HG02970 (cell line): Measurements from ENCODE around the gene OSGIN1.

Experiments
- ATAC-seq: cut with Tn5 transposase; IDR thresholded peaks from one replicate; pipeline ENCODE4 v1.9.1; 2021; ENCODE audit warnings: mild to moderate bottlenecking, moderate library complexity, moderate number of reproducible peaks; ENCODE audit not compliant: unreplicated experiment, low FRiP score

The OSGIN1 gene

DNA sequence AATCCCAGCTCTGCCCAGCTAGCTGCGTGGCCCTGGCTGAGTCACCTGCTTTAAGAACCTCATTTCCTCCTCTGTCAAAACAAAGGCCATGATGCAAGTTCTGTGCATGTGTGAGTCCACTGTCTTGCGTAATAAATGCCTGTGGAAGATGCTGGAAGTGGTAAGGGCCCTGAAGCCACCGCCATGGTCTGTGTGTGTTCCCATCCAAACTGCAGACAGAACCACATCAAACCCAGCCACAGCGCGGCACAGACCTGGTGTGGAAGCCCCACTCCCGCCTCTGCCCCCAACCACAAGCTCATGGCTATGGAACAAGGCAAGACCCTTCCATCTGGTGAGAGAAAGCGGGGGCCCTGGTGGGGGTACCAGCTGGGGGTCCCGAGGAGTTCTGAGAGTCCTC lies 41.0 kb downstream of the OSGIN1 start:
- no peak for ATAC-seq

DNA sequence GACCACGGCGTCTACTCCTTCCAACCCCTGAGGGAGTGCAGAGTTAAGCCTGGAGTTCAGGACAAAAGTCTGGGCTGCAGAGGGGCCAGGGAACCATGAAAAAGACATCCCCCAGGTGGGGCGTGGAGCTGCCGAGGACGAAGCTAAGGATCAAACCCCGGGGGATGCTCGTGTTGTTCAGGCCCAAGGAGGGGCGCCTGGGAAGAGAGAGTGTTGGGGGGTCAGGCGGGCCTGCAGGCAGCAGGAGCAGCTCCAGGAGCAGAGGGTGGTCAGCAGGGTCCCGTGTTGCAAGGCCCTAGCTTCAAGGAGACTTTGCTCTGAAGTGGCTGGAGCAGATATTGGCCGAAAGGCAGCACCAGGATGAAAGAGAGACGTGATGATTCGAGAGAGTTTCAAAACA lies 41.7 kb downstream of the OSGIN1 start:
- no peak for ATAC-seq

DNA sequence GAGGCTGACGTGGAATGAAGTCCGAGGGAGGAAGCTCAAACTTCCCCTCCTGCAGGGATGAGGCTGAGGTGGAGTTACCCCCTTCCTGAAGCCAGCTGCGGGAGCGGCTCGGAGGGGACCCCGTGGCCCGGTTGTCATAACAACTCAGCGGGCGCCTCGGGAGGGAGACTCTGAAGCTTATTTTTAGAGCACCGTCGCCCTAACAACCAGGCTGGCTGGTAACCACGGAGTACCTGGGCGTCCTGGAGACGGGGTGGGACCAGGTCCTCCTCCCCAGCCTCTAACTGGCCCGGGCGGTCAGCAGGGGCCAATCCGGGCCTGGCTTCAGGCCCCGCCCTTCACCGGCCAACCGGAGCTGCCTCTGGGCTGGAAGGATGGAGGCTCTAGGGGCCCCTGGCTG lies 42.7 kb downstream of the OSGIN1 start:
- ATAC-seq: no peak

DNA sequence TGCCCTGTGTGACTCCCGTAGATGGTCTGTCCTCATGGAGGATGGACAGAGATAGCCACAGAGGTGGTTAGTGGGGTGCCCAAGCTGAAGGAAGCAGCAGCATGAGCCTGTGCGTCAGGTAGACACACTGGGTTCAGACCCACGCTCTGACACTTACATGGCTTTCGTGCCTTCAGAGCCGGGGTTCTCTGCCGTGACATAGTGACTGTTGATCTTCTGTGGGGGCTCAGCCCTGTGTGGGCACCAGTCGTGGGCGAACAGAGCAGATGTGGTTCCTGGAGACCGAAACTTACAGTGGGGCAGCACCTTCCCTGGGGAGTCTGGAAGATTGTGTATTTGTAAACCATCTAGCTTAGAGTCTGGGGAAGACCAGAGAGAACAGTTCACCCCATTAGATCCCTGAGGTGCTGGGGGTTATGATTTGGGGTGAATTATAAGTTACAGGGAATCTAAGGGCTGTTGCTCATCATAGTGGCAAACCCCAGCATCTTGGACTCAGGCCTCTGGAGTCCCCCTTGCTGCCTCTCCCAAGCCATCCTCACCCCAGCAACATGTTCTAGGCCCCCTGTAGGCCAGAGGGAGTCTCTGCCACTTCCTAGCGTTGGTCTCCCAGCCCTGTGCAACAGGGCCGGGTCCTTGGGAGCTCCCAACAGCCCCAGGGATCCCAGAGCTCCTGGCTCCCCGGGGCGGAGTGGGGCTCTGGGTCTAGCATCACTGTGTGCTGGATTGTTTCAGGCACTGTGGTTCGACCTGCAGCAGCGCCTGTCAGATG lies 43.6 kb downstream of the OSGIN1 start:
- no peak for ATAC-seq

DNA sequence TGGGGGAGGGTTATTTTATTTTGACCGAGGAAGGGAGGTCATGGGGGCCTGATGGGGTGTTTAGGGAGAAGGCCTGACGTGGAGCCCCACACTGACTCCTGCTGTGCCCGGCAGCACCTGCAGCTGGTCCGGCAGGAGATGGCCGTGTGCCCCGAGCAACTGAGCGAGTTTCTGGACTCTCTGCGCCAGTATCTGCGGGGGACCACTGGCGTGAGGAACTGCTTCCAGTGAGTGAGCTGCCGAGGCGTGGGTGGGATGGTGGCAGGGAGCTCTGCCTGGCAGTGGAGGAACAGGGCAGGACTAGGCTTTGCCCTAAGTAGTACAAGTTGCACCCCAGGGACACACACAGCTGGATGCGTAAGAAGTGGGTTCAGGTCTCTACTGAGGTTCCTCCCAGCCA lies 45.1 kb downstream of the OSGIN1 start:
- ATAC-seq: no peak

DNA sequence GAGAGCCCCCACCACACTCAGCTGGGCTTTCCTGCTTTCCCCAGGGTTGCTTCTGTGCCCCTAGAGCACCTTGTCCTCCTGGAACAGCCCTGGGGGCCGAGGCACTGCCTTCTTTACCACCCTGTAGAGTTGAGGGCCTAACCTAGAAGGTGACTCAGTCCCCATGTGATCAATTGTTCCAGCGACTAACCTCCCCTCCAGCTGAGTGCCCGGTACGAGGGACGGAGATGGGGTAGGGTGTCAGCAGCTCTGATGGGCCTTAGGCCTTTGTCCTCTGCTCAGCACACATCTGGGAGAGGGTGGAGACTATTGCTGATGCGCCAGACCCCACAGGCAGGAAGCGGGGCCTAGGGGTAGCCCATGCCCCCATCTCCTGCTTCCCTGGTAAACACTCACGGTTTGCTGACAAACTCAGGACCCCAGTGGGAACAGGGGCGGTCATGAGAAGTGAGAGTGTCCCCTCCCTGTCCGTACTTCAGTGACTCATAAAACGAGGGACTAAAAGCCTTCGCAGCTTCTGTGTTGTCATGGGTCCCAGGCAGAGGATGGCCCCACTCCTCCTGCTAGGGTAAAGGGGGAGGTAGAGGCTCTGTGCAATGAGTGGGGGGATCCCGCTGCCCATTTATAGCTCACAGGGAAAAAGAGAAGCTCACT lies 48.1 kb downstream of the OSGIN1 start:
- ATAC-seq: no peak

DNA sequence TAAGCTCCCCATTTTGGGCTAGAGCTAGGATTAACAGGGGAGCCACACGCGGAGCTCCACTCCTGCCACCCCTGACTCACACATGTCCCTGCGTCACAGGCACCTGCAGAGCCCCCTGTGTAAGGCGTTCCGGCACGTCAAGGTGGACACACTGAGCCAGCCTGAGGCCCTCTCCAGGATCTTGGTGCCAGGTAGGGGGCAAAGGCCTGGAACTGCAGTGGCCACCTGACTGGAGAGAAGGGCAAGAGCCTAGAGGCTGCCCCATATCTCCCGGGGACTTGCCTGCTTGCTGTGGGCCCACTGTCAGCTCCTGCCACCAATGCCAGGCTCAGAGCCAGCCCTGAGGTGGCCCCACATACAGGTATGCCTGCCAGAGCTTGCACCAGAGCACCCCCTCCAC lies 48.7 kb downstream of the OSGIN1 start:
- ATAC-seq: no peak

DNA sequence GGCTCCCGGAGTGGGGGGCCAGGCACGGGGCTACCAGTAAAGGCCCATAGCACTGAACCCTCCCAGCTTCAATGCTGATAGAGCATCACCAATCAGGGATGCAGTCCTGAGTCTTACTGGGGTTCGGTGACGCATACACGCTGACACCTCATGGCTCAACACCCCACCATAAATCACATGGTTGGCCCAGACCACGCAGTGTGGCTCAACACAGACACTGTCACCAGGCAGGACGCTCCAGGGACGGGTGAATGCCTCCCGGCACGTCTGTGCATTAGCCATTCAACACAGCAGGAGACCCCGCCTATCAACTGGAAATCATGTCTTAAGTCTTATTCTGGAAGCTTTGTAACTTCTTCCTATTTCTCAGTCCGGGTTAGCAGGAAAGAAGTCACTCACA lies 50.0 kb downstream of the OSGIN1 start:
- no peak for ATAC-seq

DNA sequence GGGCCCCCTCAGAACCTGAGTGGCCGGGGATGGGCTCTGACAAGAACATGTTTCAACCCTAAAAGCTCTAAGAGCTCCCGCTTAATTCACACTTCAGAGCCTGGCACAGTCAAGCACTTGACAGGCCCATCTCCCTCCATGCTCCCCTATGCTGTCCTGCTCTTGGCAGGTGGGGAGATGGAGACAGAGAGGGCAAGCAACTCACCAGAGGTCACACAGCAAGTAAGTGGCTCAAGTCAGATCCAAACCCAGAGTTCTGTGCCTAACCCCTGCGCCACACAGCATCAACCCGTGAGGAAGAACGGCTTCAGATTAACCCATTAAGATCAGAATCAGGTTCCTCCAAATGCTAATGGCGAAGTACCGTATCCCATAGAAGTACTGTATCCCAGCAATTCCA lies 51.4 kb downstream of the OSGIN1 start:
- ATAC-seq: no peak

DNA sequence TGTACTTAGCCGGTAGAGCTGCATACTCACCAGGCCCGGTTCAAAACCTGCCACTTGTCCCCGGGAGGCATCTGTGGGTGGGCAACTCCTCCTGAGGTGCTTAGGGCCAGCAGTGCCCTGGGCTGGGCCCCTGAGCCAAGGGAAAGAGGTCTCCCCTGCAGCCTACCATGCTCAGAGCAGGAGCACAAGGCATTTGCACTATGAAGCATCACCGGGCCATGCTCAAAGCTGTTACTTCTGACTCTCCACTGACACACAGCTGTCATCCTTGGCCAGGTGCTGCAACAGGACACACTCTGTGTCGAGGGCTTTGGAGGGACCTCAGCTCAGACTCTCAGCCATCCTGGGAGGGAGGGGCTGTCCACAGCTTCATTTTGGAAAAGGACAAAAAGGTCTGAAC lies 52.4 kb downstream of the OSGIN1 start:
- no peak for ATAC-seq

DNA sequence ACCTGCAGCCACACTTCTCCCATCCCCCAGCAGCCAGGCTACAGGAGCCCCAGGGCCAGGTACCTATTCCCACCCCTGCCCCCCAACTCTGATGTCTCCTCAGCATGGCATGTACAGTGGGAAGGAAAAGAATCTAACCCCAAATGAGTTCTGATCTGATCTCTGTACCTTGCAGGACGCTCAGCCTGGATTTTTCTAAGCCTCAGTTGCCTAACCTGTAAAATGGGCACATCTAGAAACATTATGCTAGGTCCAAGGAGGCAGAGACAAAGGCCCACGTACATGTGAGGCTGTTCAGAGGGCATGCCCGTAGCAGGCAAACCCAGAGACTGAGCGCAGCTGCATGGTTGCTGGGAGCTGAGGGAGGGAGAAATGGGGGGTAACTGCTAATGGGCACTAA lies 54.5 kb downstream of the OSGIN1 start:
- ATAC-seq: no peak

DNA sequence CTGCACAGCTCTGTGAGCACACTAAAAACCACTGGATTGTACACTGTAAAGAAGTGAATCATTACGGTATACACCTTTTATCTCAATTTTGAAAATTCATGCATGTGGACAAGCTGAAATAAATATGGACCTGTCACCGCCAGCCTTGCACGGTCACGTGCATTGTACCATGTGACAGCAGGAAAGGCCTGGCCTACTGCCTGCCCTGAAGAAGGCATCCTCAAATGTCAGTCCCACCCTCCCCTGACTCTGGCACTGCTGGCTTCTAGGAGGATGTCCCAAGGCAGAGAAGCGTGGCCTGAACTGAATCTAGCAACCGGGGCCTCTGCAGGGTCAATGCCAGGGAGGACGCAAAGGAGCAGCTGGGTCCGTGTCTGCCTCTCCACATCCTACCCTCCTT lies 54.9 kb downstream of the OSGIN1 start:
- ATAC-seq: no peak

DNA sequence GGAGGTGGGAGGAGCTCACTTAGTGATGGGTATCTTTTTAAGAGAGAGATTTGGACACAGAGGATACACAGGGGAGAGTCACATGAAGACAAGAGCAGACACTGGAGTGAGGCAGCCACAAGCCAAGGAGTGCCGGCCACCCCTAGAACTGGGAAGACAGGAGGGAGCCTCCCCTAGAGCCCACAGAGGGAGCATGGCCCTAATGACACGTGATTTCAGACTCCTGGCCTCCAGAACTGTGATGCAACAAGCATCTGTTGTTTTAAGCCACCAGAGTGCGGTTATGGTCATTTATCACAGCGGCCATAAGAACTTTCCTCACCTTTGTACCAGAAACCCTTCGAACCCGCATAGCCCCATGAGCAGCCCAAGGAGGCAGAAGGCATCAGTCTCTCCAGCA lies 56.2 kb downstream of the OSGIN1 start:
- ATAC-seq: no peak

DNA sequence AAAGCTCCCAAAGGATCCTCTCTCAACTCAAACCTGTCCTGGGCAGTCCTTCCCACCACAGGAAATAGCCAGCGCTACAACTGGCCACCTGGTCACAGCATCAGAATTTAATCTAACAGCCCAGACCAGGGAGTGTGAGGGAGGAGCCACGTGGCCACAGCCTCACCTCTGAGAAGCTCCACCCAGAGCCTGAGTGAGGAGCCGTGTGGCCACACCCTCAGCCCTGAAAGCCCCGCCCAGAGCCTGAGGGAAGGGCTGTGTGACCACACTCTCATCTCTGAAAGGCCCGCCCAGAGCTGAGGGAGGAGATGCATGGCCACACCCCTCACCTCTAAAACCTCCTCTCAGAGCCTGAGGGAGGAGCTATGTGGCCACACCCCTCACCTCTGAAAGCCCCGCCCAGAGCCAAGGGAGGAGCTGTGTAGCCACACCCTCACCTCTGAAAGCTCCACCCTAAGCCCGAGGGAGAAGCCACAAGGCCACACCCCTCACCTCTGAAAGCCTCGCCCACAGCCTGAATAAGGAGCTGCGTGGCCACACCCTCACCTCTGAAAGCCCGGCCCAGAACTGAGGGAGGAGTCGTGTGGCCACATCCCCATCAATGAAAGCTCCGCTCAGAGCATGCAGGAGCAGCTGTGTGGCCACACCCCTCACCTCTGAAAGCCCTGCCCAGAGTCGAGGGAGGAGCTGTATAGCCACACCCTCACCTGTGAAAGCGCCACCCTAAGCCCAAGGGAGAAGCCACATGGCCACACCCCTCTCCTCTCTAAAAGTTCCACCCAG lies 60.9 kb downstream of the OSGIN1 start:
- ATAC-seq: peak; percentile 67

DNA sequence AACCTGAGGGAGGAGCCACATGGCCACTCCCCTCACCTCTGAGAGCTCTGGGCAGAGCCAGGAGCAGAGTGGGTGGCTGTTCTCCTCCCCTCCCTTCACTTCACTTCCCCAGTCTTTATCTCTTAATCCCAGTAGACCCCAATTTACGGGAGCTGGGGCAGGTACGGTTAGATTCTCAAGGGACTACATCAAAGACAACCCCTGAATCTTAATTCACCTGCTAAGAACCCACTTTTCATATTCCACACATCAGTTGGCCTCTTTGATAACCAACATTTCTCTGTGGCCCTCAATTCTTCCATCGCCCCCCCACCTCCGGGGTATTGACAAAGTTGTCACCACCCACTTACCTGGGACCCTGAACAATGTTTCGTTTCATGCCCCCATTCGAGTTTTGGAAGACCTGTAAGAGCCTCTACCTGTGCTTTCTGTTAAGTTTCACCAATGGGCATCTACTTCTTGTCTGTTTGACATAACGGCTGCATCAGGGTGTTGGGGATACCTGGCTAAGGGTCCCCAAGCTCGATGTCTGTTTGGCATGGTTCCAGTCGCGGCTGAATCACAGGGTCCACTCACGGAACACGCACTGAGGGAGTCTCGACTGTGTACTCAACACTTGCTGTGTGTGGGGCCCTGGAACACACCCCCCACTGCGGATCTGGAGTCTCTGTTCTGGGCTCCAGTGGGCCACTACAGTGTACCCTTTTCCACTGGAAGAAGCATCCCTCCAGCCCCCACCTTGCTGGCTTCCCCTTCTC lies 61.7 kb downstream of the OSGIN1 start:
- ATAC-seq: no peak

DNA sequence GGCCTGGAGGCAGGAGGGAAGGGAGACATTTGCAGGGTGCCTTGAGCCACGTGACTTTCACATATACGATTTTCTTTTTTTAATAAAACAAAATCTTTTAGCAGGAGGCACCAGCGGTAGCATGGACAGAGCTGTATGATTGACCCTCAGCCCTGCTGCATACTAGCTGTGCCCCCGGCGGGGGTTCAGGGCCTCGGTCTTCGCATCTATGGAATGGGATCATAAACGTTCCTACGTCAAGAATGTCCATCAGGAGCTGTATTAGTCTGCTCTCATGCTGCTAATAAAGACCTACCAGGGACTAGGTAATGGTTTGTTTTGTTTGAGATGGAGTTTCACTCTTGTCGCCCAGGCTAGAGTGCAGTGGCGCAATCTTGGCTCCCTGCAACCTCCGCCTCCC lies 62.4 kb downstream of the OSGIN1 start:
- ATAC-seq: no peak
